Measurements from ENCODE around the gene PLAU.
"Not testable (repeated sequence)": the region's sequence is repeated elsewhere in the genome, so short reads cannot be mapped to it uniquely, and the experiment has no call there.

The PLAU gene

DNA sequence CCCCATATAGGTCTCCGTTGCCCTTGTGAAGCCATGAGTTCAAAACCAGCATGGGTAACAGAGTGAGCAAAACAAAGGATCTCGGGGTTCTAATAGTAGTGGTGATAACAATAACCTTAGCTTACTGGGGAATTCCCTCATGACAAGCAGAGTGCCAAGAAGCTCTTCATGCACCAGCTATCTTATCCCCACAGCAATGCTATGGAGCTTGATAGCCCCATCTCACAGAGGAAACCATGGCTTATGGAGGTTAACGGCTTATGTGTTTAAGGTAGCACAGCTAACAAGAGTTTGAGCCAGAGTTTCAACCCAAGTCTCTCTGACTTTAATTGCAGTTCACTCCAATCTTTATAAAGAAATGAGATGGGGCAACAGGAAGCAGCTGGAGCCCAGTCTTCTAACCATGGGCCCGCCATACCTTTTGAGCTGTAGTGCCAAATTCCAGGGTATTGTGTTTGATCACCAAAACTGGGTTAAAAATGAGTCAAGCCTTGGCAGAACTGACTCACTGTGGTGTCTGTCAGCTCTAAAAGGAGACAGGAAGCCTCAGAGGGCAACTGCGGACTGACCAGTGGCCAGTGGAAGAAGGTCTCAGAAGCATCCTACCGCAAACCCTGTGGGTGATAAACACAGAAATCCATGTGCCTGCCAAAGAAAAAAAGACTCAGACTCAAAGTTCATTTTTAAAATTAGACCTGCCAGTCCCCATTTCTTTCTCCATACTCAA lies 16.5 kb upstream of the PLAU start:
- H3K27ac ChIP-seq (ENCODE audit: poor library complexity, severe bottlenecking): peak overlapping the region; percentile 99

DNA sequence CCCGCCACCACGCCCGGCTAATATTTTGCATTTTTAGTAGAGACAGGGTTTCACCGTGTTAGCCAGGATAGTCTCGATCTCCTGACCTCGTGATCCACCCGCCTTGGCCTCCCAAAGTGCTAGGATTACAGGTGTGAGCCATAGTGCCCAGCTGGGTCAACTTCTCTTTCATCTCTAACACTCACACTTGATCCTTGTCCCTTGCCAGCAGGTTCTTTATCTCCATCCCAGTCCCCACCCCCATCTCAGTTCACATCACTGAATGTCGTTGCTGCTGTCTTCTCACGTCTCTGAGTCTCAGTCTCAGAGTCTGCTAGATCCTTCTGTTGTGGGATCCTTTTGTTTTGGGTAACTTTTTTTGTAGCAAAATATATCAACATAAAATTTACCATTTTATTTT lies 15.6 kb upstream of the PLAU start:
- H3K36me3 ChIP-seq (ENCODE audit: low read depth); H3K9me3 ChIP-seq (ENCODE audit: severe bottlenecking); DNase-seq (ENCODE audit: low spot score); H3K27me3 ChIP-seq (ENCODE audit: insufficient read depth, poor library complexity, severe bottlenecking); ATAC-seq (ENCODE audit: low read depth); H3K4me3 ChIP-seq (ENCODE audit: severe bottlenecking): not testable (repeated sequence)
- Histone ChIP-seq H3K27ac (ENCODE audit: poor library complexity, severe bottlenecking) (peak overlapping the region; percentile 99), H3K4me1 (ENCODE audit: insufficient read depth, poor library complexity, severe bottlenecking) (peaks cover 47% of the 10 kb centered on the region)

More for the DNA sequence above, 16.5 kb upstream of the PLAU start:
- H3K4me1 ChIP-seq (ENCODE audit: insufficient read depth, poor library complexity, severe bottlenecking): peaks cover 40% of the 10 kb centered on the region
- TF ChIP-seq, protein P1, sequence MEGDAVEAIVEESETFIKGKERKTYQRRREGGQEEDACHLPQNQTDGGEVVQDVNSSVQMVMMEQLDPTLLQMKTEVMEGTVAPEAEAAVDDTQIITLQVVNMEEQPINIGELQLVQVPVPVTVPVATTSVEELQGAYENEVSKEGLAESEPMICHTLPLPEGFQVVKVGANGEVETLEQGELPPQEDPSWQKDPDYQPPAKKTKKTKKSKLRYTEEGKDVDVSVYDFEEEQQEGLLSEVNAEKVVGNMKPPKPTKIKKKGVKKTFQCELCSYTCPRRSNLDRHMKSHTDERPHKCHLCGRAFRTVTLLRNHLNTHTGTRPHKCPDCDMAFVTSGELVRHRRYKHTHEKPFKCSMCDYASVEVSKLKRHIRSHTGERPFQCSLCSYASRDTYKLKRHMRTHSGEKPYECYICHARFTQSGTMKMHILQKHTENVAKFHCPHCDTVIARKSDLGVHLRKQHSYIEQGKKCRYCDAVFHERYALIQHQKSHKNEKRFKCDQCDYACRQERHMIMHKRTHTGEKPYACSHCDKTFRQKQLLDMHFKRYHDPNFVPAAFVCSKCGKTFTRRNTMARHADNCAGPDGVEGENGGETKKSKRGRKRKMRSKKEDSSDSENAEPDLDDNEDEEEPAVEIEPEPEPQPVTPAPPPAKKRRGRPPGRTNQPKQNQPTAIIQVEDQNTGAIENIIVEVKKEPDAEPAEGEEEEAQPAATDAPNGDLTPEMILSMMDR (IDR thresholded peaks at IDR 0.05; ENCODE audit: poor library complexity, severe bottlenecking): no peak
- H3K9me3 ChIP-seq (ENCODE audit: severe bottlenecking): no peaks in the 10 kb centered on the region
- no peaks in the 10 kb centered on the region for H3K27me3 ChIP-seq (ENCODE audit: insufficient read depth, poor library complexity, severe bottlenecking)
- H3K36me3 ChIP-seq (ENCODE audit: low read depth): no peaks in the 10 kb centered on the region
- DNase-seq (ENCODE audit: low spot score) (no peak), ATAC-seq (ENCODE audit: low read depth) (peak; percentile 68)
- H3K4me3 ChIP-seq (ENCODE audit: severe bottlenecking): no peak overlapping the region

DNA sequence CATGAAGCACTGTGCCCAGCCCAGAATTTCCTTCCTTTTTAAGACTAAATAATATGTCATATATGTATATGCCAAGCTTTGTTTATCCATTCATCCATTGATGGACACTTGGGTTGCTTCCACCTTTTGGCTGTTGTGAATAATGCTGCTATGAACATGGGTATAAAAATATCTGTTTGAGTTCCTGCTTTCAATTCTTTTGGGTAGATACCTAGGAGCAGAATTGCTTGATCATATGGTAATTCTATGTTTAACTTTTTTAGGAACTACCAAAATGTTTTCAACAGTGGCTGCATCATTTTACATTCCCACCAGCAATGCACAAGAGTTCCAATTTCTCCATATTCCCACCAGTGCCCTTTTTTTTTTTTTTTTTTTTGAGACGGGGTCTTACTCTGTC lies 13.2 kb upstream of the PLAU start:
- Histone ChIP-seq H3K36me3 (ENCODE audit: low read depth) (no peaks in the 10 kb centered on the region), H3K27ac (ENCODE audit: poor library complexity, severe bottlenecking) (peak overlapping the region; percentile 99), H3K4me3 (ENCODE audit: severe bottlenecking) (no peak overlapping the region), H3K4me1 (ENCODE audit: insufficient read depth, poor library complexity, severe bottlenecking) (peaks cover 45% of the 10 kb centered on the region), H3K27me3 (ENCODE audit: insufficient read depth, poor library complexity, severe bottlenecking) (no peaks in the 10 kb centered on the region), H3K9me3 (ENCODE audit: severe bottlenecking) (no peaks in the 10 kb centered on the region)
- TF ChIP-seq, protein P1 (IDR thresholded peaks at IDR 0.05; ENCODE audit: poor library complexity, severe bottlenecking): no peak
- ATAC-seq (ENCODE audit: low read depth) (no peak), DNase-seq (ENCODE audit: low spot score) (no peak)

DNA sequence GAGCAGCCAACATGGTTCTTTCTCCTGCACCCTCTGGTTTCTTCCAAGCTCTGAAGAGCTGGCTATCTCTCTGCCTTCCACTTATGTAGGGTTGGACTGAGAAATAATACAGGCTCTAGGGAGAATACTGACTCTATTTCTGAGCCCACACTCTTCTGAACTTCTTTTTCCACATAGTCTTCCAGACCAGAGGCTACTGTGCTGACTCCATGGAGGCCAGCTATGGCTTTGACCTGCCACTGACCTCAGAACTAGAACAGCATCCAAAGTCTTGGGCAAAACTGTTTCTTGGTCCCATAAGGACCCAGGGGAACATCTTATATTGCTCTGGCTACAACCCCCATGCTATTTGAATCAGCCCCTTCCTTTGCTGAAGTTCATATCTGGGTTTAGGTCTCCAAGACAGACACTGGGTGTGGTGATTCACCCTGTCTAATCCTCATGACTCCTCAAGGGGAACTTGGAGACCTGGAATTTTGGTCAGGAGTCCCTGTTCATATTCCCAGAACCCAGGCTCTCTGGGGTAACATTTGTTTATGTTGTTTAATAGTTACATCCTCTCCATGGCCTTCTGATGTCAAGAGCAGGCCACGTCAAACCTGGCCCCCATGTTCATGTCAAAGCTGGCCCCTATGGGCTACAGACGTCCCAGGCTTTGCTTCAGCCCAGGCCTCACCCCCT lies 12.1 kb upstream of the PLAU start:
- DNase-seq (ENCODE audit: low spot score) (no peak), ATAC-seq (ENCODE audit: low read depth) (no peak; the same call in 2 of the 3 replicates)
- TF ChIP-seq, protein P1 (IDR thresholded peaks at IDR 0.05; ENCODE audit: poor library complexity, severe bottlenecking): no peak
- H3K27ac ChIP-seq (ENCODE audit: poor library complexity, severe bottlenecking): peak overlapping the region; percentile 99
- peaks cover 33% of the 10 kb centered on the region for H3K4me1 ChIP-seq (ENCODE audit: insufficient read depth, poor library complexity, severe bottlenecking)
- no peaks in the 10 kb centered on the region for H3K36me3 ChIP-seq (ENCODE audit: low read depth)
- no peaks in the 10 kb centered on the region for H3K27me3 ChIP-seq (ENCODE audit: insufficient read depth, poor library complexity, severe bottlenecking)
- no peaks in the 10 kb centered on the region for H3K9me3 ChIP-seq (ENCODE audit: severe bottlenecking)
- no peak overlapping the region for H3K4me3 ChIP-seq (ENCODE audit: severe bottlenecking)

DNA sequence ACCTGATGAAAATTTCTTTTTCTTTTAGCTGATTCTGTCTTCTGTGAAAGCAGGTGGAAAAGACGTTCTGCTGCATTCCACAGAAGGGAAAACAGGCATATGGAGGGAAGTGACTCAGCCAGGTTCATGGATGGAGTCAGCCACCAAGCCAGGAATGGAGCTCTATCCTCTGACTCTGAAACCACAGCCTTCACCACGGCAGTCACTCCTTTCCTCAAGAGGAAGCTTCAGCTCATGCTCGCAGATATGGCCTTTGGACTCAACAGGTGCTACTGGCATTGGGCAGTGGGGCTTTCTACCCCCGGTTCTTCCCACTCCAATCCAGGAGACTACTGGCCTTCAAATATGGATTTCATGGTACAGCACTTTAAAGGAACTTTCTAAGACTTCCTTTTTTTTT lies 11.5 kb upstream of the PLAU start:
- DNase-seq (ENCODE audit: low spot score) (peak; percentile 84), ATAC-seq (ENCODE audit: low read depth) (peak; percentile 96)

More for the DNA sequence above, 11.5 kb upstream of the PLAU start:
- Histone ChIP-seq H3K36me3 (ENCODE audit: low read depth) (no peaks in the 10 kb centered on the region), H3K9me3 (ENCODE audit: severe bottlenecking) (no peaks in the 10 kb centered on the region), H3K4me1 (ENCODE audit: insufficient read depth, poor library complexity, severe bottlenecking) (peaks cover 27% of the 10 kb centered on the region), H3K27ac (ENCODE audit: poor library complexity, severe bottlenecking) (peak overlapping the region; percentile 99), H3K4me3 (ENCODE audit: severe bottlenecking) (no peak overlapping the region), H3K27me3 (ENCODE audit: insufficient read depth, poor library complexity, severe bottlenecking) (no peaks in the 10 kb centered on the region)
- TF ChIP-seq, protein P1 (IDR thresholded peaks at IDR 0.05; ENCODE audit: poor library complexity, severe bottlenecking): no peak
